Measurements from ENCODE around the gene ACAP1. TPM values are rescaled to one million over a fixed set of nuclear protein-coding genes. Genes with fewer than 3 reads are reported as not detected.

ACAP1 gene
- total and polyA plus RNA-seq, 7 donors: 1.9 to 20.7 (median 12.2) TPM

DNA sequence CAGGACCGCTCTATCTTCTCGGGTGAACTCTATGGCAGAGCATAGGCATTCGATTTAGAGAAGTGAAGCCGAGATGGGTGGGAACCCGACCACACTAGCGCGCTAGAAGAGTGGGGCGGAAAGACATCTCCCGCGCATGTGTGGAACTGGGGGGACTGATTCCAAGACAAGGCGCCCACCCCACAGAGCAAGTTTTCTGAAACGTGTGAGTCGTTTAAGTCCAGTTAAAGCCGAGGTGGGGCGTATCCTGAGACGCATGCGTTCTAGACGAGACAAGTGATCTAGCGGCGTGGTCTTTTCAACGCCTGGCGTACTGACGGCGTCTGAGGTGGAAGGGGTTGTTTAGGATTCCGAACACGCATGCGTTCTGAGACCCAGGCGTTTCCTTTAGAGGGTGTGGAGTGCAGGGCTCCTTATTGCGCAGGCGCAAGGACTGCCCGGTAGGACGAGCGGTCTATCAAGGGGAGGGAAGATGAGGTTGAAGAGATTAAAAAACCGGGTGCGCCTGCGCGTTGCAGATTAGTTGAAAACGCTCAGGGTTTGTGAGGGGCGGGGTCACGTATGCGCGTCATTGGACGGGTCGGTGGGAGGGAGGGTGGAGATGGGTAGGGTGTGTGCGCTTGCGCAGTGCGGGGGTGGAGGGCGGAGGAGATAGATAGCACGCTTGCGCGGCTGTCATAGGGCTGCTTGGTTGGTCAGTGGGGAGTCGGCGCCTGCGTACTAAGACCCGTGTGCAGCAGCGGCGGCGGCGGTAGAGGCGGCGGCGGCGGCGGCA, 29.2 kb upstream of the ACAP1 start, which contains the start of gene EIF5A:
EIF5A (plus strand) TSS at position 718 of the 775 bp plus-strand sequence. CDS start 2,008 bp downstream, outside the sequence.
- DNase-seq (peak; percentile 100), ATAC-seq (peak; percentile 86 to 88 (median 88))
- H3K4me3 ChIP-seq: peak within 1 kb of the TSS; percentile 94
- H3K9me3 ChIP-seq: no peaks in the 10 kb centered on the region
- 0 to 1% (median 0%) methylated on average over 53 to 64 of the region's 64 CpGs for WGBS, 3 donors
- TF ChIP-seq, protein P1, sequence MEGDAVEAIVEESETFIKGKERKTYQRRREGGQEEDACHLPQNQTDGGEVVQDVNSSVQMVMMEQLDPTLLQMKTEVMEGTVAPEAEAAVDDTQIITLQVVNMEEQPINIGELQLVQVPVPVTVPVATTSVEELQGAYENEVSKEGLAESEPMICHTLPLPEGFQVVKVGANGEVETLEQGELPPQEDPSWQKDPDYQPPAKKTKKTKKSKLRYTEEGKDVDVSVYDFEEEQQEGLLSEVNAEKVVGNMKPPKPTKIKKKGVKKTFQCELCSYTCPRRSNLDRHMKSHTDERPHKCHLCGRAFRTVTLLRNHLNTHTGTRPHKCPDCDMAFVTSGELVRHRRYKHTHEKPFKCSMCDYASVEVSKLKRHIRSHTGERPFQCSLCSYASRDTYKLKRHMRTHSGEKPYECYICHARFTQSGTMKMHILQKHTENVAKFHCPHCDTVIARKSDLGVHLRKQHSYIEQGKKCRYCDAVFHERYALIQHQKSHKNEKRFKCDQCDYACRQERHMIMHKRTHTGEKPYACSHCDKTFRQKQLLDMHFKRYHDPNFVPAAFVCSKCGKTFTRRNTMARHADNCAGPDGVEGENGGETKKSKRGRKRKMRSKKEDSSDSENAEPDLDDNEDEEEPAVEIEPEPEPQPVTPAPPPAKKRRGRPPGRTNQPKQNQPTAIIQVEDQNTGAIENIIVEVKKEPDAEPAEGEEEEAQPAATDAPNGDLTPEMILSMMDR (IDR thresholded peaks at IDR 0.05): no peak
- peaks cover 2 to 28% of the 10 kb centered on the region in 2 donors for H3K36me3 ChIP-seq (ENCODE audit: insufficient read depth in 1 of 2, low read depth in 1 of 2)
- no peaks in the 10 kb centered on the region for H3K27me3 ChIP-seq (ENCODE audit: insufficient read depth in 3 of 3, low read length in 2 of 3)
- intact Hi-C loops (cut with DNase I): loop anchor here in 1 of 2 donors (5.0 kb wide), 1 partner anchor 40 kb away; no protein-coding TSS in a partner anchor
- peaks cover 28% of the 10 kb centered on the region for H3K4me1 ChIP-seq
- peak within 1 kb of the TSS; percentile 98 for H3K27ac ChIP-seq

DNA sequence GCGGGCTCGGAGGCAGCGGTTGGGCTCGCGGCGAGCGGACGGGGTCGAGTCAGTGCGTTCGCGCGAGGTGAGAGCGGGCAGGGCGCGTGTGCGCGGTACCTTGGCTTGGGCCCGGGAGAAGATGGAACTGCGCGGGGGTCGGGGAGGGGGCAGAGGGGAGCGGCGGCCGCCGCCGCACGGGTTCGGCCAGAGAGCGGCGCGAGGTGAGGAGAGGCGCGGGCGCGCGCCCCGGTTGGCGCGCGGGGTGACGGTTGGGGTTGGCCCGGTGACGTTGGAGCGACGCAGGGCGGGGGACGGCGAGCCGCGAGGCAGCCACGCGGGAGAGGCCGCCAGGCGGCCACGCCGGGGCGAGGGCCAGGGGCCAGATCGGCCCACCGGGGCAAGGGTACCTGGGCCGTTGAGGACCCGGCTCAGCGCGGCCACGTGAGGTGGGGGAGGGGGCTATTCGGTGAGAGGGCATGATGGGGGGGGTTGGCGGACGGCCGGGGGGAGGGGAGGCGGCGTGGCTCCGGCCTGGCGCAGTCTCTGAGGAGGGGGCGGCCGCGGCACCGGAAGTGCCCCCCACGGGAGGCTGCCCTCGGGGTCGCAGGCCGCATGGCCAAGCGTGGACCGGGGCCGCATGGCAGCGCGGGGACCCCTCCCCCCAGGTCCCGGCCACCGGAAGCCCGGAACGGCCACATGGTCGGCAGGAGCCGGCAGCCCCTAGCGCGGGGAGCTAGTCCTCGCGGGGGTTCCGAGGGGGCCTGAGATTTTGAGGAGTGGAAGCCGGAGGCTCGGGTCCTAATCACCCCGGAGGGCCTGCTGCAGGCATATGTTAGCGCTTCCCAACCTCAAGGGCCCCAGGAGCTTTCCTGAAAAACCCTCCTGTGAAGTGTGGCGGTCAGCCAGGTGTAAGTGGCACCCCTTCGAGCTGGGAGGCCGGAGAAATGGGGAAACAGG, 28.4 kb upstream of the ACAP1 start:
- Histone ChIP-seq H3K36me3 (ENCODE audit: insufficient read depth in 1 of 2, low read depth in 1 of 2) (peaks cover 7 to 36% of the 10 kb centered on the region in 2 donors), H3K9me3 (no peaks in the 10 kb centered on the region), H3K27me3 (ENCODE audit: insufficient read depth in 3 of 3, low read length in 2 of 3) (no peaks in the 10 kb centered on the region), H3K4me3 (peak overlapping the region; percentile 94), H3K4me1 (peaks cover 36% of the 10 kb centered on the region), H3K27ac (peak overlapping the region; percentile 98)
- TF ChIP-seq, protein P1 (IDR thresholded peaks at IDR 0.05): no peak
- peak; percentile 39 to 47 (median 44) for ATAC-seq
- DNase-seq: peak; percentile 68 to 86
- WGBS, 3 donors: 0 to 1% (median 1%) methylated on average over 66 to 104 of the region's 104 CpGs
- intact Hi-C loops (cut with DNase I): loop anchor here in 1 of 2 donors (5.0 kb wide), 1 partner anchor 41 kb away; no protein-coding TSS in a partner anchor

DNA sequence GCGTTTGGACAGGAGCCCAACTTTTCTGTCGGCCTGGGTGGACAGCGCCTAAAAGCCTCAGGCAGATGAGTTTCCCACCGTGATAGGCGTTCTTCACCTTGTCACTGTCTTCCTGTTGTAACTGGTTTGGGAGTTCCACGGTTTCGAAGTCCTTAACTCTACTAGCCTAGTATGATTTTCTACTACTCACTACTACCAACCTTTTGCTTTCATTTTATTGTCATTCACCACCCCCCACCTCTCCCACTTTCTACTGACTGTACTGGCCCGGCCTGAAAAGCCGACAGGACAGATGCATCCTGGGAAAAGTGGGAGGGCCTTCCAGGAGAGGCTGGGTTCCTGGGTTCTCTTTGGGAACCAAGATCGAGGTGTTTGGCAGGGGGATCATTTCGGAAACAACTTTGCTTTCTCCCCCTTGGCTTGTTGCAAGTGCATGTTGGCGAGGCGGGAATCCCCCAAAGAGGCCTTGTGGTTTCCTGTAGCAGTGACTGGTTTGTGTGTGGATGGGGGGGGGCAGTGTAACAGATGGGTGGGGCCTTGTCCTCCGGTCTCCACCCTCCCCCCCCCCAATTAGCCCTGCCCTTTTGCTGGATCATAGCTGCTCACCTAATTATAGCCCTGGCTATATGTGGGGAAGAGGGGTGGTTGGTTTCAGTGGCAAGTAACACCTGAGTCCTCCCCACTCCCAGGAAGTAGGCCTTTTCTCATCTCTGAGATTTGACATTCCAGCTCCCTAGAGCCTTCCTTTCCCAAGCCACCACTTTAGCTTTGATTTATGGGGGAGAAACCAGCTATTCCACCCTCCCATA, 27.5 kb upstream of the ACAP1 start:
- WGBS, 3 donors: 0 to 1% (median 1%) methylated on average over 14 of the region's 14 CpGs

More for the DNA sequence above, 27.5 kb upstream of the ACAP1 start:
- peak; percentile 74 to 84 for DNase-seq
- intact Hi-C loops (cut with DNase I): loop anchor here in 1 of 2 donors (5.0 kb wide), 1 partner anchor 42 kb away; no protein-coding TSS in a partner anchor
- no peaks in the 10 kb centered on the region for H3K27me3 ChIP-seq (ENCODE audit: insufficient read depth in 3 of 3, low read length in 2 of 3)
- no peaks in the 10 kb centered on the region for H3K9me3 ChIP-seq
- TF ChIP-seq, protein P1 (IDR thresholded peaks at IDR 0.05): no peak
- ATAC-seq: peak; percentile 31 to 67 (median 55)
- H3K27ac ChIP-seq: peak overlapping the region; percentile 98
- H3K4me1 ChIP-seq: peaks cover 45% of the 10 kb centered on the region
- peak overlapping the region; percentile 94 for H3K4me3 ChIP-seq
- peaks cover 8 to 45% of the 10 kb centered on the region in 2 donors for H3K36me3 ChIP-seq (ENCODE audit: insufficient read depth in 1 of 2, low read depth in 1 of 2)
